Measurements from ENCODE around the gene RALGPS2. TPM values are rescaled to one million over a fixed set of nuclear protein-coding genes. Genes with fewer than 3 reads are reported as not detected.

Gene RALGPS2
- total and polyA plus RNA-seq, 12 donors, result 2.5 to 36.7 (median 12.9) TPM

- H3K4me1 ChIP-seq (replicated peaks in 1 of 2), result peaks cover 6 to 15% of the 10 kb centered on the region in 2 donors
- peak overlapping the region; percentile 83 to 99 (median 90) for H3K4me3 ChIP-seq
- WGBS, 4 donors, result 0 to 2% (median 0%) methylated on average over 11 to 75 of the region's 75 CpGs
- no peaks in the 10 kb centered on the region for H3K36me3 ChIP-seq (replicated peaks in 1 of 2)
- H3K27me3 ChIP-seq, result no peaks in the 10 kb centered on the region
- TF ChIP-seq CTCF (IDR thresholded peaks at IDR 0.05), result peak in 1 of 6 experiments; percentile 1
- no peak for TF ChIP-seq POLR2A (IDR thresholded peaks at IDR 0.05)
- intact Hi-C loops (cut with DNase I), result no loop called here
- peak overlapping the region; percentile 76 to 93 (median 85) for H3K27ac ChIP-seq
- peak; percentile 35 to 61 (median 60) for DNase-seq
- H3K9me3 ChIP-seq (replicated peaks in 1 of 3), result no peaks in the 10 kb centered on the region
These were observed 532 bp downstream of the RALGPS2 start for GRCh38 chr1:178725466-178726086.

- peak; percentile 82 to 92 (median 88) for DNase-seq
- TF ChIP-seq POLR2A (IDR thresholded peaks at IDR 0.05) (peak in 1 of 2 donors; percentile 88), CTCF (IDR thresholded peaks at IDR 0.05) (no peak)
These were observed 1.1 kb downstream of the RALGPS2 start for GRCh38 chr1:178726087-178726517.

GRCh38 chr1:178726545-178726944 is 1.5 kb downstream of the RALGPS2 start:
- no peak for DNase-seq
- no peak for TF ChIP-seq CTCF (IDR thresholded peaks at IDR 0.05)
- TF ChIP-seq POLR2A (IDR thresholded peaks at IDR 0.05), result no peak
- Histone ChIP-seq H3K27ac (peak overlapping the region; percentile 24 to 93 (median 85)), H3K4me3 (peak overlapping the region in 2 of 4 donors; percentile 93 to 99), H3K27me3 (no peaks in the 10 kb centered on the region), H3K9me3 (replicated peaks in 1 of 3) (no peaks in the 10 kb centered on the region), H3K36me3 (replicated peaks in 1 of 2) (no peaks in the 10 kb centered on the region), H3K4me1 (replicated peaks in 1 of 2) (peaks cover 6 to 15% of the 10 kb centered on the region in 2 donors)
- intact Hi-C loops (cut with DNase I), result no loop called here
- WGBS, 4 donors, result 19 to 25% (median 20%) methylated on average over 5 of the region's 5 CpGs

More at GRCh38 chr1:178726087-178726517, 1.1 kb downstream of the RALGPS2 start:
- Histone ChIP-seq H3K4me3 (peak overlapping the region; percentile 83 to 99 (median 90)), H3K36me3 (replicated peaks in 1 of 2) (no peaks in the 10 kb centered on the region), H3K4me1 (replicated peaks in 1 of 2) (peaks cover 6 to 15% of the 10 kb centered on the region in 2 donors), H3K27ac (peak overlapping the region; percentile 76 to 93 (median 85)), H3K9me3 (replicated peaks in 1 of 3) (no peaks in the 10 kb centered on the region), H3K27me3 (no peaks in the 10 kb centered on the region)
- 0 to 1% (median 0%) methylated on average over 21 of the region's 21 CpGs for WGBS, 4 donors
- intact Hi-C loops (cut with DNase I), result no loop called here

GRCh38 chr1:178727014-178727895 is 2.2 kb downstream of the RALGPS2 start:
- Histone ChIP-seq H3K4me3 (peak overlapping the region in 1 of 4 donors; percentile 99), H3K4me1 (replicated peaks in 1 of 2) (peaks cover 6 to 15% of the 10 kb centered on the region in 2 donors), H3K27ac (peak overlapping the region in 4 of 5 donors; percentile 50 to 93 (median 85)), H3K9me3 (replicated peaks in 1 of 3) (no peaks in the 10 kb centered on the region), H3K36me3 (replicated peaks in 1 of 2) (no peaks in the 10 kb centered on the region), H3K27me3 (no peaks in the 10 kb centered on the region)
- WGBS, 4 donors, result 45 to 54% (median 48%) methylated on average over 11 of the region's 11 CpGs
- peak in 3 of 7 donors; percentile 11 to 37 (median 28) for DNase-seq
- intact Hi-C loops (cut with DNase I), result no loop called here
- TF ChIP-seq POLR2A (IDR thresholded peaks at IDR 0.05), result no peak

Data from adrenal gland (tissue), 12 donors.